Transverse colon (tissue), 4 donors: ENCODE data around the gene NOTO.
A peak's percentile ranks its signal among the peaks of the same experiment; 100 is the strongest.

ENCODE experiments used
- CTCF ChIP-seq, 5 experiments: fragments of 200-600 bp in 3 of 5; fragments of 450-650 bp in 2 of 5; sonication (generic) in 3 of 5; IDR thresholded peaks; 1 replicate in 2 of 5; 2 replicates in 3 of 5; pipeline ENCODE4 v1.5.1; 2016 to 2017; ENCODE audit warnings: antibody characterized with exemption in 5 of 5, inconsistent platforms in 3 of 5, mild to moderate bottlenecking in 2 of 5, moderate library complexity in 1 of 5
- EP300 ChIP-seq: sonication (generic); formaldehyde crosslinking; IDR thresholded peaks from one replicate; pipeline ENCODE4 v1.6.1; 2017; ENCODE audit warnings: antibody characterized with exemption, low read depth
- POLR2A ChIP-seq: fragments of 450-650 bp; IDR thresholded peaks from one replicate; pipeline ENCODE4 v1.6.1; 2016; ENCODE audit warnings: antibody characterized with exemption, mild to moderate bottlenecking, moderate library complexity
- POLR2AphosphoS5 ChIP-seq, 3 donors: sonication (generic); formaldehyde crosslinking; IDR thresholded peaks; one replicate each; pipeline ENCODE4 v1.6.1; 2016; ENCODE audit warnings: antibody characterized with exemption in 3 of 3

GRCh38 chr2:73232403-73233153 is 30.2 kb downstream of the NOTO start:
- TF ChIP-seq CTCF (IDR thresholded peaks at IDR 0.05) (peak in 1 of 5 experiments; percentile 18), POLR2A (no peak), EP300 (no peak), POLR2AphosphoS5 (IDR thresholded peaks at IDR 0.05) (no peak)
